ENCODE data around the gene PCSK4. TPM values are rescaled to one million over a fixed set of nuclear protein-coding genes. Genes with fewer than 3 reads are reported as not detected.

Gene PCSK4
- total RNA-seq, 1 experiment from 2014 or later, result 9.1 TPM

GRCh38 chr19:1503925-1504773 lies 14.0 kb upstream of the PCSK4 start:
- peak overlapping the region; percentile 39 for H3K18ac ChIP-seq (ENCODE audit: insufficient read length, low read depth, low read length)
- no peak overlapping the region for H2BK20ac ChIP-seq (ENCODE audit: low read depth, low read length, poor library complexity, severe bottlenecking)
- H3K4me1 Mint-ChIP-seq, result peaks cover 0 to 9% of the 10 kb centered on the region in 2 experiments; a peak in 3 of 4 replicates
- no peaks in the 10 kb centered on the region; the same call in 1 of the 2 replicates for H3K27me3 ChIP-seq (ENCODE audit: insufficient read depth, low read length)
- H3K27me3 Mint-ChIP-seq (ENCODE audit: low read depth), result peaks cover 63% of the 10 kb centered on the region
- no peaks in the 10 kb centered on the region for H3K9me3 ChIP-seq (ENCODE audit: control insufficient read depth, low read depth, low read length)
- no CpG with 5 or more reads among the region's 23 CpGs for WGBS (ENCODE audit: extremely low coverage, insufficient read length, low lambda C conversion rate)
- no peak overlapping the region for H2BK120ac ChIP-seq (ENCODE audit: low read depth, low read length, poor library complexity, severe bottlenecking)
- no peak overlapping the region for H2BK15ac ChIP-seq (ENCODE audit: low read depth, low read length)
- H2BK5ac ChIP-seq (ENCODE audit: insufficient read length, low read length), result no peak overlapping the region
- H3K27ac ChIP-seq (ENCODE audit: insufficient read length, low read depth, low read length), result no peak overlapping the region
- H3K4me2 ChIP-seq (ENCODE audit: insufficient read depth, insufficient read length, low read length), result peak overlapping the region; percentile 3
- no peak overlapping the region for H4K5ac ChIP-seq (ENCODE audit: insufficient read length, low read depth, low read length)
- no peak overlapping the region for H3K23ac ChIP-seq (ENCODE audit: insufficient read length, low read depth, low read length)
- no peak overlapping the region for H3K56ac ChIP-seq (ENCODE audit: insufficient read length, low read depth, low read length)
- 0 out of 2 replicates have a peak overlapping the region, but pooled peaks have one; percentile 18 for H3K14ac ChIP-seq (ENCODE audit: insufficient read depth, low read length)
- H4K91ac ChIP-seq (ENCODE audit: insufficient read length, low read depth, low read length), result no peak overlapping the region
- no peaks in the 10 kb centered on the region for H3K79me2 ChIP-seq (ENCODE audit: insufficient read depth, low read length)
- H3T11ph ChIP-seq (ENCODE audit: low read length), result no peak overlapping the region
- H3K9me3 Mint-ChIP-seq, result peaks cover 7 to 20% of the 10 kb centered on the region in 2 experiments
- H3K4me1 ChIP-seq (ENCODE audit: insufficient read depth, low read length), result no peaks in the 10 kb centered on the region
- H3K4me3 Mint-ChIP-seq, result peak overlapping the region in 1 of 2 experiments; percentile 54; a peak in 1 of 5 replicates
- DNase-seq, result no peak
- no peak overlapping the region for H2BK12ac ChIP-seq (ENCODE audit: insufficient read length, low read depth, low read length)
- no peak overlapping the region for H4K8ac ChIP-seq (replicated peaks; ENCODE audit: insufficient read length, low read depth, low read length)
- H3K27ac Mint-ChIP-seq, result no peak overlapping the region; a peak in 1 of 7 replicates
- no peaks in the 10 kb centered on the region for H3K36me3 Mint-ChIP-seq (ENCODE audit: insufficient read depth in 1 of 3, low read depth in 3 of 3)
- no peaks in the 10 kb centered on the region for H3K79me1 ChIP-seq (ENCODE audit: insufficient read depth, low read depth, low read length, poor library complexity, severe bottlenecking)
- H3K4ac ChIP-seq (ENCODE audit: low read depth, low read length), result no peak overlapping the region
- H4K20me1 ChIP-seq (ENCODE audit: control insufficient read depth, insufficient read depth, insufficient read length), result no peaks in the 10 kb centered on the region
- H3K9ac ChIP-seq (ENCODE audit: extremely low read depth, insufficient read length, low read length), result no peak overlapping the region
- peak overlapping the region; percentile 24 for H2AK5ac ChIP-seq (ENCODE audit: insufficient read length, low read length)
- peaks cover 11% of the 10 kb centered on the region for H3K23me2 ChIP-seq (ENCODE audit: insufficient read length, low read depth, low read length, poor library complexity, severe bottlenecking)
- H2AFZ ChIP-seq (ENCODE audit: low read length), result no peak overlapping the region
- TF ChIP-seq, protein P1, sequence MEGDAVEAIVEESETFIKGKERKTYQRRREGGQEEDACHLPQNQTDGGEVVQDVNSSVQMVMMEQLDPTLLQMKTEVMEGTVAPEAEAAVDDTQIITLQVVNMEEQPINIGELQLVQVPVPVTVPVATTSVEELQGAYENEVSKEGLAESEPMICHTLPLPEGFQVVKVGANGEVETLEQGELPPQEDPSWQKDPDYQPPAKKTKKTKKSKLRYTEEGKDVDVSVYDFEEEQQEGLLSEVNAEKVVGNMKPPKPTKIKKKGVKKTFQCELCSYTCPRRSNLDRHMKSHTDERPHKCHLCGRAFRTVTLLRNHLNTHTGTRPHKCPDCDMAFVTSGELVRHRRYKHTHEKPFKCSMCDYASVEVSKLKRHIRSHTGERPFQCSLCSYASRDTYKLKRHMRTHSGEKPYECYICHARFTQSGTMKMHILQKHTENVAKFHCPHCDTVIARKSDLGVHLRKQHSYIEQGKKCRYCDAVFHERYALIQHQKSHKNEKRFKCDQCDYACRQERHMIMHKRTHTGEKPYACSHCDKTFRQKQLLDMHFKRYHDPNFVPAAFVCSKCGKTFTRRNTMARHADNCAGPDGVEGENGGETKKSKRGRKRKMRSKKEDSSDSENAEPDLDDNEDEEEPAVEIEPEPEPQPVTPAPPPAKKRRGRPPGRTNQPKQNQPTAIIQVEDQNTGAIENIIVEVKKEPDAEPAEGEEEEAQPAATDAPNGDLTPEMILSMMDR (conservative IDR thresholded peaks at IDR 0.05), result no peak
